SW480 (cell line): ENCODE data around the gene CFDP1.

ENCODE experiments used
- DNase-seq: peaks from one replicate; pipeline ENCODE4 v3.0.0-alpha.2; 2016; ENCODE audit warnings: low spot score

Gene CFDP1

DNA sequence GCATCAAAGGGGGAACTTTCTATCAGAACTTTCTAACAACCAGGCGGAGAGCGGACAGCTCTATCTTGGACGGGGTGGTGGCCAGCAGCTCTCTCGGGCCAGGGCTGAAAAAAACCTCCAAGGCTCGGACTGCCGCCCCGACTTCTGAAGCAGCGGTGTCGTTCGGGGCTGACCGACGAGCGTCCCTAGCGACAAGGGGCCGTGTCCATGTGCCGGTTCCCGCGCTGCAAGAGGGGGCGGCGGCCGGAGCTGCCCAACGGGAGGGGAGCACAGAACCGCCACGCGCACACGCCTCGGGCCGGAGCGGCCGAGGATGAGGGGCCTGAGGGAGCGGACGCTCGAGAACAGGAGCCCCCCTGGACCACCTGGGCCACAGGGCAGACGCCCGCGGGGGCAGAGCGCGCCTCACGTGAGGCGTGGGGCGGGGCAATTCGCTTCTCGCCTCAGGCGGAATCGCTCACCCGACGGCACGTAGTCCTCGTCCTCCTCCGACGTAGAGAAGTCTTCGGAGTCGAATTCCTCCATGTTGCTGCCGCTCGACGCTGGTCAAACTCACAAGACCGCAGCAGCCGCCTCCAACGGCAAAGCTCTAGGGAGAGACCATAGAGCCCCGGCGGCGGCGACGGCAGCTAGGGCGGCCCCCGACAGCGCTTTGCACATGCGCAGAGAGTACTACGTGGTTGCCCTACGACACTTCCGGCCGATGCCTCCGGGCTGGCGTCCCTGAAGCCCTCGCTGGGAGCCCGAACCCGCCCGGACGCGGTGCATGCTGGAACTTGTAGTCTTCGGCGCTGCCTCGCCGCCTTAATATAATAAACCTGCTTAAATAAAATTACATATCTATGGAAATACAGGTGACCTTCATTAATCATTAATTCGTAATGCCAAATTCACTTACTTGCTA, at the start of gene CFDP1:
CFDP1 (minus strand) TSS at position 676 of the 904 bp plus-strand sequence; CDS start at position 525, 151 bp downstream.
- peak; percentile 92 for DNase-seq

DNA sequence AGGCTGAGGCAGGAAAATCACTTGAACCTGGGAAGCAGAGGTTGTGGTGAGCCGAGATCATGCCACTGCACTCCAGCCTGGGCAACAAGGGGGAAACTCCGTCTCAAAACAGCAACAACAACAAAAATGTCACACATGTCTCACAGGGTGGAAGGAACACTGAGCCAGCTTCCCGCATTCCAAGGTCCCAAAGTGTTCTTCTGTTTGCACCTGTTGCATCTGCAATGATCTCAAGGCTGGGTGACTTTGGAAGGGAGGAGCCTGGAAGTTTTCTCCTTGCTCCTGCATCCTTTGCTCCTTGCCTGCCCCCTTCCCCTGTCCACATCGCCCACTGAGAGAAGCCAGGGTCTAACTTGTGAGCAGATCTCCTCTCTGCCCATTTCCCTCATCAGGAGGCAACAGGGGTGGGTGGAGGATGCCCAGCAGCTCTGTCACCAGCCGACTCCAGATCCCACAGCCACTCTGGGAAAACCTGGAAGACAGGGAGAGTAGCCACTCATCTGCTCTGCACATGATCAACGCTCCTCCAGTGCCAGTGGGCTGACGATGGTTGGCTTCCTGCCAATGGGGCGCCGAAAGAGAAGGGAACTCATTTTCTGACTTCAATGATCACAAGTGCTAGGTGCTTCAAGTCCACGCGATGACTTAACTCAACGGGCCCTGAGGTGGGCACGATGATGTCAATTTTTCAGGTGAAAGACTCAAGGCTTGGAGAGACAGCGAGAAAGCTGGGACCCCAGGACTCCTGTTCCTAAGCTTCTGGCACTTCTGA, 49.3 kb upstream of the CFDP1 start:
- DNase-seq: no peak

- no peak for DNase-seq
These were observed 48.2 kb upstream of the CFDP1 start for GRCh38 chr16:75481475-75481874.

DNA sequence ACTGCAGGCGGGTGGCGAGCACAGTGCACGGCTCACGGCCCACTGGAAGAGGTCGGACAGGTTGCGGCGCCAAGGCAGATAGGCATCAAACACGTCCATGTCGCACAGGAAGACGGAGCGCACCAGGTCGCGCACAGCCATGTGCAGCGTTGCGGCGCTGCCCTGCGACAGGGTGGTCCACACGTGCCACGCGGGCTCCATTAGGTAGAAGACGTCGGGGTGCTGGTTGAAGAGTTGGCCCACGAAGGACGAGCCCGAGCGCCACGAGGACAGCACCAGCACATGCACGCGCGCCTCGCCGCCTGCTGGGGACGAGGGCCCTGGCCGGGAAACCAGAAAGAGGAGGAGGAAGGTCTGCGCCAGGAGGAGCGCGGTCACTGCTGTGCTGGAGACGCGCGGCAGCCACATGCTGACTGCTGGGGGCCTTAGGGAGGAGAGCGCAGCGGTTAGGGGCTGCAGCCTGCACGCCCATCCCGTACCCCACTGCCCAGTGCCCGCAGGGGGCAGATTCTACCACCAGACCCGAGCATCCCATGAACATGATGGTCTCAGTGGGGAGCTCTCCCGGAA, 46.2 kb upstream of the CFDP1 start:
- DNase-seq: no peak

GRCh38 chr16:75478480-75479345, 45.4 kb upstream of the CFDP1 start:
- no peak for DNase-seq

DNA sequence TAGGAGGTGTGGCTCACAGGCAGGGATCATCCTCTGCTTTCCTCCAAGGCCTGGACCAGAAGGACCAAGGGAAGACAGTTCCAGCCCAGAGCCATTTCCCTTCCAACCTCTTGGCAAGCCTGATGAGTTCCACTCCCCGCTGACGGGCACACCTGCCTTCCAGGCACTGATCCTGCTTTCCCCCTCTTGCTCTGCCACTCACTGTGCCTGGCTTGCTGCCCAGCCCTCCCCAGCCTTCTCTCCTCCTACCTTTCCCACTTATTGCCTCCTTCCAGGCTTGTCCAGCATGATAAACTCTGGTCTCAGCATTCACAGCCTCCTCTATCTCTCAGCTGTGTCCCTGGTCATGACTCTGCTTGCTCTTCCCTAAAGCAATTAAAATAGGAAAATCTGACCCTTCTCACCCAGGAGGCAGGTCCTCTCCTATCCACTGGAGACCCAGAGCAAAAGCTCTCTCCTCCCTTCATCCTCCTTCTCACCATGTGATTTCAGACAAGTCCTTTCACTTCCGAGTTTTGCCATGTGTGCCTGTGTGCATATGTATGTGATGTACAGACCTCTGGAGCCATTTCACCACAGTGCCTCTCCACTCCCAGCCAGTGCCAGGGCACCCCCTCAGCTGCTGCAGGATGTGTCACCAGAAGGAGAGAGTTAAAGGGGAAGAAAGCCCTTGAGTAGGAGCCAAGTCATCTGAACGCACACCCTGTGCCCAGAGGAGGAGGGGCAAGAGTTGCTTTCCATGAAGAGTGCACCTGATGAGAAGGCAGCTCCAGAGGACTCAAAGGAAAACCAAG, 44.6 kb upstream of the CFDP1 start:
- no peak for DNase-seq

DNA sequence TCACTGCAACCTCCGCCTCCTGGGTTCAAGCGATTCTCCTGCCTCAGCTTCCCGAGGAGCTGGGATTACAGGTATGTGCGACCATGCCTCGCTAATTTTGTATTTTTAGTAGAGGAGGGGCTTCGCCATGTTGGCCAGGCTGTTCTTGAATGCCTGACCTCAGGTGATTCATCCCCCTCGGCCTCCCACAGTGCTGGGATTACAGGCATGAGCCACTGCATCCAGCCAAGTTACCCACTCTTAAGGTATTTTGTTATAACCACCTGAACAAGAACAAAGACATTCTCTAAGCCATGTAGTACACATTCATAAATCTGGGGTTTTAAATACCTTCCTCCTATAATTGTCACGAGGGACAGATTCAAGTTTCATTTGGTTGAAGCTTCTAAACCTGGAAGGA, 43.5 kb upstream of the CFDP1 start:
- DNase-seq: no peak

DNA sequence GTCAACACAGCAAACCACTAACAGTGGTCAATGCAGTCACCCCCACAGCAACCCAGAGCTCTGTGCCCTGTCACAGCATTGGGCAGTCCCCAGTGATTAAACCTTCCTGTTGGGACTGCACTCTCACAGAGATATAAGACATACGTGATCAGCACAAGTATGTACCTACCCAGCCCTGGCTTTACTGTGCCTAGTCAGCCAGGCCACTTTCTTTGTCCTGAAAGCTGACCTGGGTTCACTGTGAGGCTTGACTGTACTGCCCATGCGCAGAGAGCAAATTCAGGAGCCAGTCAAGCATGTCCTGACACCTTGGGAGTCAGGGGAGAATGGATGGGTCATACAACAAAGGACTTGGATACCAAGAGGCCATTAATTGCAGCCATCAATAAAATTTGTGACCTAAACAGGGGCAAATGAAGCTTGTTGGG, 42.1 kb upstream of the CFDP1 start:
- no peak for DNase-seq

- no peak for DNase-seq
These were observed 39.9 kb upstream of the CFDP1 start for GRCh38 chr16:75472908-75473877.

GRCh38 chr16:75471723-75472633, 38.7 kb upstream of the CFDP1 start:
- DNase-seq: peak; percentile 63

DNA sequence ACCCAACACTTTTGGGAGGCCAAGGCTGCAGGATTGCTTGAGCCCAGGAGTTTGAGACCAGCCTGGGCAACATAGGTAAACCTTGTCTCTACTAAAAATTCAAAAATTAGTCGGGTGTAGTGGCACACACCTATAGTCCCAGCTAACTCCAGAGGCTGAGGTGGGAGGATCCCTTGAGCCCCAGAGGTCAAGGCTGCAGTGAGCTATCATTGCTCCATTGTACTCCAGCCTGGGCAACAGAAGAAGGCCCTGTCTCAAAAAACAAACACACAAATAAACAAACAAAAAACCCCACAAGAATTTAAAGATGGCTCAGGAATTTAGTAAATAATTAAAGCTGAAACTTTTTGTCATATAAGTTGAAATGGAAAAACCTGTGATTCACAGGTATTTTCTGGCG, 33.5 kb upstream of the CFDP1 start:
- no peak for DNase-seq

DNA sequence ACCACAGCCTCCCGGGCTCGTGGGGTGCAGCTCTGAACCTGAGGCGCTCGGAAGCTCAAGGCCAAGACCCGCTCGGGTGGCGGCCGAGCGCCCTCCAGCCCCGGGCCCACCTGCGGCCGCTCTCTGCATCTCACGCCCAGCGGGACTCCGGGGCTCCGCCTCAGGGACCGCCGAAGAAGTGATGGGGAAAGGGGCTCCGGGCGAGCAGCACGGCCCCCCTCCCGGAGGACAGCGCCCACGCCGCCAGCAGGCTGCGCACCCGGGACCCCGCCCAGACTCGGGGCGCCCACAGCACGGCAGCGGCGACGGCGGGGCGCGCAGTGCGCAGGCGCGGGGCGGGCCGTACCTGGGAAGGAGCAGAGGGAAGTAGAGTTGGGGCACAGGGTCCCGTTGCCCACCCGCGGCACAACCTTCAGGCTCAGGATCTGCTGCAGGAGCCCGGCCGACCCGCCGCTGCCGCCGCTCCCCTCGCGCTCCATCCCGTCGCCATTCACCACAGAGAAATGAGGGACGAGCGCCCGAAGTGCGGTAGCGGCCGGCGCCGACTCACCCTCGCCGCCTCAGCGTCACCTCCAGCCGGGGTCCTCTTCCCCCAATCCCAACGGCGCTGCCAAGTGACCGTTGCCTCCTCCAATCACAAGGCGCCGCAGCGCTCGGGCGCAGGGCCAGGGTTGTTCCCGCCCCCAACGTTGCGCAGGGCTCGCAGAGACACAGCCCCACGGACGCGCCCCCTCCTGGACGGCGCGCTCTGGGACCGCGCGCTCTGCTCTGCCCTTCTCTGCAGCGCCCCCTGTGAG, 31.0 kb upstream of the CFDP1 start, which contains the start of gene TMEM170A:
TMEM170A (minus strand) TSS at position 568 of the 797 bp plus-strand sequence; CDS start at position 479, 89 bp downstream.
- DNase-seq: peak; percentile 96

DNA sequence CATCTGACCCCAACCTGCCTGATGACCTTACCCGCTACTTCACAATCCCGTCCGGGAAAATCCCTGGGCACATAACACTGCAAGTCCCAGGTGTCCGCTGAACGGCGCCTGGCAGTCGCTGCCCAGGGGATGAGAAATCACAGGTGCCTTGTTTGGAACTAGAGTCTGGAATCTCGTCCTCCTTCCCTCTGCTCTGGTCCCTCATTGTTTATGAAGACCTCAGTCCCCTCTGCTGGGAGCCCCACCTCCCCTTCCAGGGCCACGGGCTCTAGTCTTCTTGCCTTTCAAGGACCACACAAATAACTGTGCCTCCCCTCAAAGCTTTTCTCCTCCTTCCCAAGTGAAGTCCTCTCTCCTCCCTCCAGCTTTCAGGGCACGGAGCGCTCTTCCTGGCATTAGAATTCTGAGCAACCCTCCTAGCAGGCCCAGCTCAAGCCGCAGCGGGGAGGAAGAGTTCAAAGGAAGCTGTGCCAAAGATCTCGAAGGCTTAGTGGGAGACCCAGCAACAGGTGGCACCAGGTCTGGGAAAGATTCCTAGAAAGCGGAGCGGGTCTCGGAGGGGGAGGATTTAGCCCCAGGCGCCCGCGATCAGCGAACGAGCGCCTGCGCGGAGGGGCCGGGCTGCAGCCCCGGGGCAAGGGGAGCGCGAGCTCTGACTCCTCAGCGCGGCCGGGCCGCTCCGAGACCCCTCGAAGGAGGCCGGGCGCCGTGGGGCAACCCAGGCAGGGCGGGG, 30.3 kb upstream of the CFDP1 start:
- peak; percentile 27 for DNase-seq

- DNase-seq: no peak
These were observed 29.5 kb upstream of the CFDP1 start for GRCh38 chr16:75462806-75463205.

DNA sequence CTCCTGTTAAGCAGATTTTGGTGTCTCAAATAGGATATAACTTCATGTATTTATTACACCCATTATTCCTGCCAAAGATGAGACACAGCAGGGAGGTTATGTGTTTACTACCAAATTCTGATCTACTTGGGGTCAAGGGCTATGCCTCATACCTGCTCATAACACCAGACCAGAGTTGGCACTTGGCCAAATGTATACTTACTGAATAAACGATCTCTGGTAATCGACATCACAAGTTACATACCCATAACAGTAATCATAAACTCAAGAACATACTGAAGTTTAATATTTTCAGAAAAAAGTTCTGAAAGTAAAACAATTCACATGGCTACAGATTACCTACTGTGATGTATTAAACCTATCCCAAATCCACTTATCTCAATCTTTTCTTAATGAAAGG, 28.3 kb upstream of the CFDP1 start:
- DNase-seq: no peak

GRCh38 chr16:75460446-75460845, 27.1 kb upstream of the CFDP1 start:
- DNase-seq: no peak

DNA sequence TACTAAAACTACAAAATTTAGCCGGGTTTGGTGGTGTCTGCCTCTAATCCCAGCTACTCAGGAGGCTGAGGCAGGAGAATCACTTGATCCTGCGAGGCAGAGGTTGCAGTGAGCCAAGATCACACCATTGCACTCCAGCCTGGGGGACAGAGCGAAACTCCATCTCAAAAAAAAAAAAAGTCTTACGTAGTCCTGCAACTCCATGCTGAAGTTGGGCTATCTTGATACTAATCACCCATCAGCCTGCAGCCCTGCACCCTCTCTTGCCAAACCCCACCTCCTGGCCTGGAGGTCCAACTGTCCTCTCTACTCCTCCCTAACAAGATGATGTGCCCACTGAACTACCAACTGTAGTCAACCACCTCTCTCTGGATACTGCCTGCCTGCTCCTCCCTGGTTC, 26.4 kb upstream of the CFDP1 start:
- no peak for DNase-seq
